ENCODE measurements around the gene NOG. TPM values are rescaled to one million over a fixed set of nuclear protein-coding genes. Genes with fewer than 3 reads are reported as not detected.

The NOG gene
- polyA plus RNA-seq (2012; ENCODE audit: missing spikeins) = not detected

DNA sequence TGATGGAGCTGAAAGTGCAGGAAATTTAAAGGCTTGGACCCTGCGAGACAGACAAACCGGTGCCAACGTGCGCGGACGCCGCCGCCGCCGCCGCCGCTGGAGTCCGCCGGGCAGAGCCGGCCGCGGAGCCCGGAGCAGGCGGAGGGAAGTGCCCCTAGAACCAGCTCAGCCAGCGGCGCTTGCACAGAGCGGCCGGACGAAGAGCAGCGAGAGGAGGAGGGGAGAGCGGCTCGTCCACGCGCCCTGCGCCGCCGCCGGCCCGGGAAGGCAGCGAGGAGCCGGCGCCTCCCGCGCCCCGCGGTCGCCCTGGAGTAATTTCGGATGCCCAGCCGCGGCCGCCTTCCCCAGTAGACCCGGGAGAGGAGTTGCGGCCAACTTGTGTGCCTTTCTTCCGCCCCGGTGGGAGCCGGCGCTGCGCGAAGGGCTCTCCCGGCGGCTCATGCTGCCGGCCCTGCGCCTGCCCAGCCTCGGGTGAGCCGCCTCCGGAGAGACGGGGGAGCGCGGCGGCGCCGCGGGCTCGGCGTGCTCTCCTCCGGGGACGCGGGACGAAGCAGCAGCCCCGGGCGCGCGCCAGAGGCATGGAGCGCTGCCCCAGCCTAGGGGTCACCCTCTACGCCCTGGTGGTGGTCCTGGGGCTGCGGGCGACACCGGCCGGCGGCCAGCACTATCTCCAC lies at the start of gene NOG:
Gene NOG (plus strand): TSS at position 54 of the 674 bp plus-strand sequence. CDS start 525 bp downstream, at position 579.
- TF ChIP-seq POLR2AphosphoS5 (IDR thresholded peaks at IDR 0.05; ENCODE audit: low read depth, low read length) (no peak), TAF1 (IDR thresholded peaks at IDR 0.05; ENCODE audit: borderline replicate concordance, low read depth, low read length) (no peak), POLR2A (IDR thresholded peaks at IDR 0.05; ENCODE audit: low read depth, low read length) (no peak)
- DNase-seq (ENCODE audit: insufficient read length) (peak; percentile 36), FAIRE-seq (no peak)

- DNase-seq (ENCODE audit: insufficient read length) = no peak
- FAIRE-seq = no peak
- TF ChIP-seq POLR2A (IDR thresholded peaks at IDR 0.05; ENCODE audit: low read depth, low read length) (no peak), POLR2AphosphoS5 (IDR thresholded peaks at IDR 0.05; ENCODE audit: low read depth, low read length) (no peak)
Observed at GRCh38 chr17:56545106-56545505, 48.4 kb upstream of the NOG start.

DNA sequence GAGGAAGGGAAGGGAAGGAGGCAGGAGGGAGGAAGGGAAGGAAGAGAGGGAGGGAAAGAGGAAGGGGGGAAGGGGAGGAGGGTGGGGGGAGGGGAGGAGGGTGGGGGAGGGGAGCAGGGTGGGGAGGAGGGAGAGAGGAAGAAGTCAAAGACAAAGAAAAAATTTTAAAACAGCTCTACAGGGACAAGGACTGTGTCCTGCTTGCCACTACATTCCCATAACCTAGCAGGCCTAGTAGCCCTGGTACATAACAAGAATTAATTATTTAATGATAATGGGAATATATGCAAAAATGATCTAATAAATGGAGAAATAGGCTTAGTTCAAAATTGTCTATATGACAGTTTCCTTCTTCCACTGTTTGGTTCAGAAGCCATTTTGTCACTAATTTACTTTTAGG lies 47.6 kb upstream of the NOG start:
- DNase-seq (ENCODE audit: insufficient read length) (no peak), FAIRE-seq (no peak)
- TF ChIP-seq TAF1 (IDR thresholded peaks at IDR 0.05; ENCODE audit: borderline replicate concordance, low read depth, low read length) = no peak
- TF ChIP-seq POLR2A (IDR thresholded peaks at IDR 0.05; ENCODE audit: low read depth, low read length) = no peak
- no peak for TF ChIP-seq POLR2AphosphoS5 (IDR thresholded peaks at IDR 0.05; ENCODE audit: low read depth, low read length)

DNA sequence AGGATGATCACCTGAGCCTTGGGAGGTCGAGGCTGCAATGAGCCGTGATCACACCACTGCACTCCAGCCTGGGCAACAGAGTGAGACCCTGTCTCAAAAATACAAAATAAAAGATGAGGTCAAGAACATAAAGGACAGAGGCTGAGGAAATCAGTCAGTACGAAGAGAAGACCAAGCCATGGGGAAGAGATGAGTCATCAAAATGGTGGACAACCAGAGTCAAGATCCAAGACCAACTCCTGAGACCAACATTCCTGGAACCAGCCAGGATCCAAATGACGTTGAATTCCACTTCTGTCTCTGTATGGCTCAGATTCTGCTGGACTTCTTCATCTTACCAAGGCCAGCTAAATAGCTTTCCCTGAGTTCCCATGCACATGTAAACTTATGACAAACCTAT lies 44.8 kb upstream of the NOG start:
- FAIRE-seq = no peak
- TF ChIP-seq TAF1 (IDR thresholded peaks at IDR 0.05; ENCODE audit: borderline replicate concordance, low read depth, low read length) (no peak), POLR2A (IDR thresholded peaks at IDR 0.05; ENCODE audit: low read depth, low read length) (no peak), POLR2AphosphoS5 (IDR thresholded peaks at IDR 0.05; ENCODE audit: low read depth, low read length) (no peak)
- no peak for DNase-seq (ENCODE audit: insufficient read length)

GRCh38 chr17:56549501-56549900 lies 44.0 kb upstream of the NOG start:
- TF ChIP-seq TAF1 (IDR thresholded peaks at IDR 0.05; ENCODE audit: borderline replicate concordance, low read depth, low read length) (no peak), POLR2A (IDR thresholded peaks at IDR 0.05; ENCODE audit: low read depth, low read length) (no peak), POLR2AphosphoS5 (IDR thresholded peaks at IDR 0.05; ENCODE audit: low read depth, low read length) (no peak)
- FAIRE-seq (no peak), DNase-seq (ENCODE audit: insufficient read length) (no peak)

DNA sequence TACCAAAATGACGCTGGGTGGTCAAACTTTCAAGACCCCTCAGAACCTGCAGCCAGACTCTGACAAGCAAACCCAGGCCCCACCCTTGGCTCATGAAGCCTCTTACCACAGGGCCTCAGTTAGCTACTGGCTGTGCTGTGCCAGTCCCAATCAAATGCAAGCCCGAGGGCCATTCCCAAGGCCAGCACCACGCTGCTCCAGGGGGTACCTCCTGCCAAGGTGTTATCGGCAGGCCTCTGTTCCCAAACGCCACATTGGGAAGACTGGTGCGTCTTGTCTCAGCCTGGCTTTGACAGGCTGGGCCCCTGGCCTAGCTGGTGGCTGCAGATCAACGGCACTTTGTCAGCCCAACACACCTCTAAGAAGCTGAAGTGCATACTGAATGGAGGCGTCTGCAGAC lies 35.8 kb upstream of the NOG start:
- no peak for DNase-seq (ENCODE audit: insufficient read length)
- TF ChIP-seq TAF1 (IDR thresholded peaks at IDR 0.05; ENCODE audit: borderline replicate concordance, low read depth, low read length) (no peak), POLR2AphosphoS5 (IDR thresholded peaks at IDR 0.05; ENCODE audit: low read depth, low read length) (no peak), POLR2A (IDR thresholded peaks at IDR 0.05; ENCODE audit: low read depth, low read length) (no peak)
- FAIRE-seq = no peak

GRCh38 chr17:56558088-56558487 lies 35.4 kb upstream of the NOG start:
- FAIRE-seq = no peak
- no peak for DNase-seq (ENCODE audit: insufficient read length)
- TF ChIP-seq POLR2AphosphoS5 (IDR thresholded peaks at IDR 0.05; ENCODE audit: low read depth, low read length) (no peak), TAF1 (IDR thresholded peaks at IDR 0.05; ENCODE audit: borderline replicate concordance, low read depth, low read length) (no peak), POLR2A (IDR thresholded peaks at IDR 0.05; ENCODE audit: low read depth, low read length) (no peak)

- DNase-seq (ENCODE audit: insufficient read length) (no peak), FAIRE-seq (no peak)
- TF ChIP-seq TAF1 (IDR thresholded peaks at IDR 0.05; ENCODE audit: borderline replicate concordance, low read depth, low read length) (no peak), POLR2AphosphoS5 (IDR thresholded peaks at IDR 0.05; ENCODE audit: low read depth, low read length) (no peak), POLR2A (IDR thresholded peaks at IDR 0.05; ENCODE audit: low read depth, low read length) (no peak)
Observed at GRCh38 chr17:56570199-56570598, 23.3 kb upstream of the NOG start.

DNA sequence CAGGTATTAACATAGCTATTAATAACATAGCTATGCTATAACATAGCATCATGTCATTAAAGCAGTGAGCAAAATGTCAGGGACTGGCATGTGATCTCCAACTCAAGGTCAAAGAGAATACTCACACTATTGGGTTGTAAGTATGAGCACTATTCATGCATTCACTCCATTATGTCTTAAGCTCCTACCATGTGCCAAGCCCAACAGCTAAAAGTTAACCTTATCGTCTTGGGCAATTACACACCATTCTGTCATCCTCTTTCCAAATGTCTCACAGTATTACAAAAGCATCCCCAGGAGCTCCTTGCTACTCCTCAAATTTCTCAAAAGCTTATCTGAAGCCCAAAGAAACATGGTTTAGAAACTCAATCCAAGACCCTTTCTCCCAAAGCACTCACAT lies 22.0 kb upstream of the NOG start:
- no peak for TF ChIP-seq POLR2AphosphoS5 (IDR thresholded peaks at IDR 0.05; ENCODE audit: low read depth, low read length)
- TF ChIP-seq TAF1 (IDR thresholded peaks at IDR 0.05; ENCODE audit: borderline replicate concordance, low read depth, low read length) = no peak
- no peak for TF ChIP-seq POLR2A (IDR thresholded peaks at IDR 0.05; ENCODE audit: low read depth, low read length)
- FAIRE-seq = no peak
- DNase-seq (ENCODE audit: insufficient read length) = no peak

DNA sequence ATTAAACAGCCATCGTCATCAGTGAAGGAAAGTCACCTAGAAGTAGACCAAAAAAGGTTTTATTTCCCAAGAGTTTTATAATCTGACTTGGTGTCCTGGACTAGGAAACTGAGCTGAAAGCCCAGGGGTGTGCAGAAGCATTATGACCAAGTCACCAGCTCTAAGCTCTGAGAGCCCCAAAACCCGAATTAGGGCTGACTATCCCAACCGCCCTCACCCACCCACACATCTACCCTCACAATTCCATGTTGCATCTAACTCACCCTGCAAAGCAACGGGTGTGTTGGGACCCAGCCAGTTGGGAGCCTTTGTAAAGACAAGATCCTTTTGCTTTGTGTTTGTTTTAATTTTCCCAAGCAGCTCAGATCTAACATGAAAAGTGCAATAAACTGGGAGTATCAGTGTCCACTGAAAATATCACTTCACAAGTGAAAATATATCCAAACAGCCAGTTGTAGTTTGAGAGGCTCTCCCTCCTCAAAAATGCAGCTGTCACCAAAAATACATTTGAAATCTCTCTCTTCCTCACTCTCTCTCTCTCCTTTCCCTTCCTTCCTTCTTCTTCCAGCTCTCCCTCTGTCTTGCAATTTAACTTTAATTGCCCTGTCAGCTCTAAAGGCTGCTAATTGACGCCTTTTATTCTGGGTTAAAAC lies 16.2 kb upstream of the NOG start:
- FAIRE-seq (no peak), DNase-seq (ENCODE audit: insufficient read length) (no peak)
- no peak for TF ChIP-seq POLR2A (IDR thresholded peaks at IDR 0.05; ENCODE audit: low read depth, low read length)
- no peak for TF ChIP-seq POLR2AphosphoS5 (IDR thresholded peaks at IDR 0.05; ENCODE audit: low read depth, low read length)
- no peak for TF ChIP-seq TAF1 (IDR thresholded peaks at IDR 0.05; ENCODE audit: borderline replicate concordance, low read depth, low read length)

- DNase-seq (ENCODE audit: insufficient read length) (no peak), FAIRE-seq (no peak)
- TF ChIP-seq POLR2A (IDR thresholded peaks at IDR 0.05; ENCODE audit: low read depth, low read length) (no peak), TAF1 (IDR thresholded peaks at IDR 0.05; ENCODE audit: borderline replicate concordance, low read depth, low read length) (no peak), POLR2AphosphoS5 (IDR thresholded peaks at IDR 0.05; ENCODE audit: low read depth, low read length) (no peak)
Observed at GRCh38 chr17:56577843-56578204, 15.7 kb upstream of the NOG start.
